Measurements from ENCODE around the gene PFN2.

Gene PFN2

DNA sequence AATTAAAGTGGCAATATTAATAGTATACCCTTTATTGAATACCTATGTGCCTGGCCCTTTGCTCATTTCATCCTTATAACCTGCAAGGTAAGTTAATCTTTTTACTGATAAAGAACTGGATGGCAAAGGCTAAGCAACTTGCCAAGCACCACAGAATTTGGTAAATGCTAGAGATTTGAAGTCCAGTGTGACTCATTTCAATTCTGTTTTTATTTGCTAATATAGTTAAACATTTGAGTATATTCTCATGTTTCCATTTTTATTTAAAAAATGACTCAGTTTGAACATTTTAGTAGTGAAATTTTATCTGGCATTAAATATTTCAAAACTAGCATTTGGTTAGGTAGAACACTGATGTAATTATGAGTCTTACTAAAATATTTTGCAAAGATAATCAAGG is 11.3 kb downstream of the PFN2 start:
- Histone ChIP-seq H3K4me1 (ENCODE audit: control insufficient read depth in 1 of 2, insufficient read depth in 2 of 2, low read length in 2 of 2) (no peaks in the 10 kb centered on the region), H3K4me3 (ENCODE audit: low read depth, low read length) (no peak overlapping the region), H4K12ac (ENCODE audit: low read depth, low read length) (no peak overlapping the region), H3K14ac (ENCODE audit: low read length) (no peak overlapping the region), H3K9ac (ENCODE audit: low read length) (no peak overlapping the region), H3K4me2 (ENCODE audit: low read length) (no peak overlapping the region), H4K8ac (ENCODE audit: low read depth, low read length) (no peak overlapping the region), H2AFZ (ENCODE audit: insufficient read depth, low read length, poor library complexity) (no peak overlapping the region), H3K9me3 (ENCODE audit: insufficient read depth, low read depth, low read length) (no peaks in the 10 kb centered on the region), H3K27me3 (ENCODE audit: insufficient read depth, low read length) (no peaks in the 10 kb centered on the region), H3K27ac (ENCODE audit: low read depth, low read length) (no peak overlapping the region), H3K23ac (ENCODE audit: low read length) (no peak overlapping the region), H3K18ac (ENCODE audit: low read length) (no peak overlapping the region), H3K79me1 (ENCODE audit: low read length) (no peaks in the 10 kb centered on the region), H2BK5ac (ENCODE audit: low read depth, low read length, poor library complexity) (no peak overlapping the region), H2BK120ac (ENCODE audit: insufficient read depth, low read length, poor library complexity) (no peak overlapping the region), H2AK5ac (ENCODE audit: low read length) (no peak overlapping the region), H3K4ac (ENCODE audit: low read depth, low read length) (no peak overlapping the region), H3K36me3 (ENCODE audit: control insufficient read depth in 1 of 2, insufficient read depth in 2 of 2, low read length in 2 of 2) (peaks cover 0 to 9% of the 10 kb centered on the region in 2 experiments), H4K91ac (ENCODE audit: low read depth, low read length) (no peak overlapping the region), H2BK12ac (ENCODE audit: low read length) (no peak overlapping the region), H3K79me2 (ENCODE audit: control insufficient read depth, insufficient read depth, low read length, poor library complexity) (peaks cover 1% of the 10 kb centered on the region)
- DNase-seq: no peak

DNA sequence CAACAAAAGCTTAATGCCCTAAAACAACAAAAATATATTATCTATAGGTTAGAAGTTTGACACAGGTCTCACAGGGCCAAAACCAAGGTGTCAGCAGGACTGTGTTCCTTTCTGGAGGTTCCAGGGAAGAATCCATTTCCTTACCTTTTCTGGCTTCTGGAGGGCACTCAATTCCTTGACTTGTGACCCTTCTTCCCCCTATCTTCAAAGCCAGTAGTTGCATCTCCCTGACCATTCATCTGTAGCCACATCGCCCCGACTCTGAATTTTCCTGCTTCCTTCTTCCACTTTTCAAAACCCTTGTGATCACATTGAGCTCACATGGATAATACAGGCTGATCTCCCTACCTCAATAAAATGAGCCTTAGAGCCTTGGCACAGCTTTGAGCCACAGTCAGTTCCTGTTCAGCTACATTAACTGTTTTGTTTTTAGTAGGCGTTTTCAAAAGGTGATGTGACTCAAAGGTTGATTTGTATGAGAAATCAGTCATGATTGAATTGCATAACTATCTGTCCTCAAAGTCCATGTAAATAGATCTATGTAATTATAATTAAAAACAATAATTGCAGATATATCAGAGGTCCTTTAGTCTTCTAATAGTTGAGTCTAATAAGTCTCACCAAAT is 12.4 kb downstream of the PFN2 start:
- Histone ChIP-seq H3K14ac (ENCODE audit: low read length) (no peak overlapping the region), H3K9ac (ENCODE audit: low read length) (no peak overlapping the region), H3K23ac (ENCODE audit: low read length) (no peak overlapping the region), H3K79me1 (ENCODE audit: low read length) (no peaks in the 10 kb centered on the region), H3K18ac (ENCODE audit: low read length) (no peak overlapping the region), H3K4ac (ENCODE audit: low read depth, low read length) (no peak overlapping the region), H3K36me3 (ENCODE audit: control insufficient read depth in 1 of 2, insufficient read depth in 2 of 2, low read length in 2 of 2) (peaks cover 0 to 7% of the 10 kb centered on the region in 2 experiments), H3K27ac (ENCODE audit: low read depth, low read length) (no peak overlapping the region), H2AFZ (ENCODE audit: insufficient read depth, low read length, poor library complexity) (no peak overlapping the region), H2AK5ac (ENCODE audit: low read length) (no peak overlapping the region), H3K4me1 (ENCODE audit: control insufficient read depth in 1 of 2, insufficient read depth in 2 of 2, low read length in 2 of 2) (no peaks in the 10 kb centered on the region), H4K12ac (ENCODE audit: low read depth, low read length) (no peak overlapping the region), H2BK120ac (ENCODE audit: insufficient read depth, low read length, poor library complexity) (no peak overlapping the region), H4K8ac (ENCODE audit: low read depth, low read length) (no peak overlapping the region), H2BK12ac (ENCODE audit: low read length) (no peak overlapping the region), H3K79me2 (ENCODE audit: control insufficient read depth, insufficient read depth, low read length, poor library complexity) (no peaks in the 10 kb centered on the region), H2BK5ac (ENCODE audit: low read depth, low read length, poor library complexity) (no peak overlapping the region), H3K4me3 (ENCODE audit: low read depth, low read length) (no peak overlapping the region), H3K9me3 (ENCODE audit: insufficient read depth, low read depth, low read length) (no peaks in the 10 kb centered on the region), H4K91ac (ENCODE audit: low read depth, low read length) (no peak overlapping the region), H3K27me3 (ENCODE audit: insufficient read depth, low read length) (no peaks in the 10 kb centered on the region), H3K4me2 (ENCODE audit: low read length) (no peak overlapping the region)
- WGBS (ENCODE audit: extremely low coverage, insufficient coverage, insufficient read length): no CpG with 5 or more reads among the region's 3 CpGs
- DNase-seq: no peak

- Histone ChIP-seq H3K27ac (ENCODE audit: low read depth, low read length) (no peak overlapping the region), H2AFZ (ENCODE audit: insufficient read depth, low read length, poor library complexity) (no peak overlapping the region), H3K4me2 (ENCODE audit: low read length) (no peak overlapping the region), H2BK120ac (ENCODE audit: insufficient read depth, low read length, poor library complexity) (no peak overlapping the region), H3K4ac (ENCODE audit: low read depth, low read length) (no peak overlapping the region), H4K91ac (ENCODE audit: low read depth, low read length) (no peak overlapping the region), H3K4me1 (ENCODE audit: control insufficient read depth in 1 of 2, insufficient read depth in 2 of 2, low read length in 2 of 2) (no peaks in the 10 kb centered on the region), H3K4me3 (ENCODE audit: low read depth, low read length) (no peak overlapping the region), H3K79me2 (ENCODE audit: control insufficient read depth, insufficient read depth, low read length, poor library complexity) (no peaks in the 10 kb centered on the region), H4K12ac (ENCODE audit: low read depth, low read length) (no peak overlapping the region), H3K14ac (ENCODE audit: low read length) (no peak overlapping the region), H3K36me3 (ENCODE audit: control insufficient read depth in 1 of 2, insufficient read depth in 2 of 2, low read length in 2 of 2) (peaks cover 3 to 9% of the 10 kb centered on the region in 2 experiments), H4K8ac (ENCODE audit: low read depth, low read length) (no peak overlapping the region), H3K27me3 (ENCODE audit: insufficient read depth, low read length) (no peaks in the 10 kb centered on the region), H3K18ac (ENCODE audit: low read length) (no peak overlapping the region), H3K9ac (ENCODE audit: low read length) (no peak overlapping the region), H3K23ac (ENCODE audit: low read length) (no peak overlapping the region), H2AK5ac (ENCODE audit: low read length) (no peak overlapping the region), H3K79me1 (ENCODE audit: low read length) (no peaks in the 10 kb centered on the region), H2BK12ac (ENCODE audit: low read length) (no peak overlapping the region), H3K9me3 (ENCODE audit: insufficient read depth, low read depth, low read length) (no peaks in the 10 kb centered on the region), H2BK5ac (ENCODE audit: low read depth, low read length, poor library complexity) (no peak overlapping the region)
- WGBS (ENCODE audit: extremely low coverage, insufficient coverage, insufficient read length): no CpG with 5 or more reads among the region's 3 CpGs
- DNase-seq: no peak
Measured at GRCh38 chr3:149957361-149958125, 13.2 kb downstream of the PFN2 start.

- Histone ChIP-seq H3K4me1 (ENCODE audit: control insufficient read depth in 1 of 2, insufficient read depth in 2 of 2, low read length in 2 of 2) (no peaks in the 10 kb centered on the region), H2BK5ac (ENCODE audit: low read depth, low read length, poor library complexity) (no peak overlapping the region), H3K27me3 (ENCODE audit: insufficient read depth, low read length) (no peaks in the 10 kb centered on the region), H2AFZ (ENCODE audit: insufficient read depth, low read length, poor library complexity) (no peak overlapping the region), H4K91ac (ENCODE audit: low read depth, low read length) (no peak overlapping the region), H3K18ac (ENCODE audit: low read length) (no peak overlapping the region), H3K4ac (ENCODE audit: low read depth, low read length) (no peak overlapping the region), H3K4me3 (ENCODE audit: low read depth, low read length) (no peak overlapping the region), H2AK5ac (ENCODE audit: low read length) (no peak overlapping the region), H2BK12ac (ENCODE audit: low read length) (no peak overlapping the region), H4K12ac (ENCODE audit: low read depth, low read length) (no peak overlapping the region), H3K14ac (ENCODE audit: low read length) (no peak overlapping the region), H2BK120ac (ENCODE audit: insufficient read depth, low read length, poor library complexity) (no peak overlapping the region), H3K23ac (ENCODE audit: low read length) (no peak overlapping the region), H3K9ac (ENCODE audit: low read length) (no peak overlapping the region), H3K79me2 (ENCODE audit: control insufficient read depth, insufficient read depth, low read length, poor library complexity) (no peaks in the 10 kb centered on the region), H3K4me2 (ENCODE audit: low read length) (no peak overlapping the region), H3K9me3 (ENCODE audit: insufficient read depth, low read depth, low read length) (no peaks in the 10 kb centered on the region), H3K36me3 (ENCODE audit: control insufficient read depth in 1 of 2, insufficient read depth in 2 of 2, low read length in 2 of 2) (peaks cover 7 to 14% of the 10 kb centered on the region in 2 experiments), H4K8ac (ENCODE audit: low read depth, low read length) (no peak overlapping the region), H3K27ac (ENCODE audit: low read depth, low read length) (no peak overlapping the region), H3K79me1 (ENCODE audit: low read length) (no peaks in the 10 kb centered on the region)
- no peak for DNase-seq
- WGBS (ENCODE audit: extremely low coverage, insufficient coverage, insufficient read length): no CpG with 5 or more reads among the region's 2 CpGs
Measured at GRCh38 chr3:149955449-149955848, 15.2 kb downstream of the PFN2 start.

Data from trophoblast cell (in vitro differentiated cells and primary cell).